ENCODE data around the gene URAD. TPM values are rescaled to one million over a fixed set of nuclear protein-coding genes. Genes with fewer than 3 reads are reported as not detected.

URAD gene
- total RNA-seq, 2 donors from 2014 or later, result 44.8 to 46.4 TPM

GRCh38 chr13:27975564-27976361 lies 12.7 kb downstream of the URAD start:
- DNase-seq, result peak in 1 of 2 donors; percentile 64
- ATAC-seq, result peak; percentile 19
- intact Hi-C loops (cut with DNase I, micrococcal nuclease), result no loop called here

- DNase-seq (peak in 1 of 2 donors; percentile 21), ATAC-seq (no peak)
- intact Hi-C loops (cut with DNase I, micrococcal nuclease), result no loop called here
Measured at GRCh38 chr13:27973961-27974662, 14.4 kb downstream of the URAD start.

- ATAC-seq, result no peak
- intact Hi-C loops (cut with DNase I, micrococcal nuclease), result no loop called here
- peak in 1 of 2 donors; percentile 34 for DNase-seq
Measured at GRCh38 chr13:27973291-27973690, 15.2 kb downstream of the URAD start.

GRCh38 chr13:27972478-27972820 lies 16.0 kb downstream of the URAD start:
- ATAC-seq, result no peak
- intact Hi-C loops (cut with DNase I, micrococcal nuclease), result no loop called here
- DNase-seq, result no peak

- peak in 1 of 2 donors; percentile 24 for DNase-seq
- ATAC-seq, result no peak
Measured at GRCh38 chr13:27971776-27972477, 16.6 kb downstream of the URAD start.

GRCh38 chr13:27971236-27971645 lies 17.3 kb downstream of the URAD start:
- intact Hi-C loops (cut with DNase I, micrococcal nuclease), result no loop called here
- peak; percentile 80 to 81 for DNase-seq
- ATAC-seq, result peak; percentile 29

More at GRCh38 chr13:27971776-27972477, 16.6 kb downstream of the URAD start:
- intact Hi-C loops (cut with DNase I, micrococcal nuclease), result no loop called here

- intact Hi-C loops (cut with DNase I, micrococcal nuclease), result no loop called here
- ATAC-seq (no peak), DNase-seq (peak in 1 of 2 donors; percentile 38)
Measured at GRCh38 chr13:27970382-27971235, 17.9 kb downstream of the URAD start.

GRCh38 chr13:27969866-27970229 lies 18.6 kb downstream of the URAD start:
- DNase-seq (no peak), ATAC-seq (no peak)
- intact Hi-C loops (cut with DNase I, micrococcal nuclease), result no loop called here

- DNase-seq, result peak; percentile 90
- intact Hi-C loops (cut with DNase I, micrococcal nuclease), result no loop called here
- peak; percentile 61 for ATAC-seq
Measured at GRCh38 chr13:27969082-27969865, 19.2 kb downstream of the URAD start, which contains the start of gene CDX2. TSS of gene CDX2 (minus strand) at chr13:27969315. CDS start at chr13:27969006, 309 bp downstream.

- DNase-seq, result no peak
- intact Hi-C loops (cut with DNase I, micrococcal nuclease), result no loop called here
- no peak for ATAC-seq
Measured at GRCh38 chr13:27968316-27969081, 20.0 kb downstream of the URAD start.

- intact Hi-C loops (cut with DNase I, micrococcal nuclease), result no loop called here
- ATAC-seq (no peak), DNase-seq (no peak)
Measured at GRCh38 chr13:27967736-27968315, 20.7 kb downstream of the URAD start.

GRCh38 chr13:27967203-27967735 lies 21.2 kb downstream of the URAD start:
- intact Hi-C loops (cut with DNase I, micrococcal nuclease), result no loop called here
- peak in 1 of 2 donors; percentile 42 for DNase-seq
- peak; percentile 5 for ATAC-seq

- intact Hi-C loops (cut with DNase I, micrococcal nuclease), result no loop called here
- no peak for ATAC-seq
- DNase-seq, result peak in 1 of 2 donors; percentile 36
Measured at GRCh38 chr13:27966641-27967202, 21.8 kb downstream of the URAD start.

GRCh38 chr13:27965740-27966640 lies 22.5 kb downstream of the URAD start:
- DNase-seq (peak in 1 of 2 donors; percentile 66), ATAC-seq (peak; percentile 6)
- intact Hi-C loops (cut with DNase I, micrococcal nuclease), result no loop called here

GRCh38 chr13:27965343-27965739 lies 23.2 kb downstream of the URAD start:
- peak in 1 of 2 donors; percentile 21 for DNase-seq

More at GRCh38 chr13:27965343-27965739, 23.2 kb downstream of the URAD start:
- intact Hi-C loops (cut with DNase I, micrococcal nuclease), result no loop called here
- no peak for ATAC-seq
